ENCODE data around the gene RNF144B.

GRCh38 chr6:18464176-18464575 is 77.0 kb downstream of the RNF144B start:
- TF ChIP-seq ZNF699 (CRISPR knock-in tag; IDR thresholded peaks at IDR 0.05; ENCODE audit: insufficient replicate concordance) = no peak
- no peak for TF ChIP-seq TEAD4 (IDR thresholded peaks at IDR 0.05; ENCODE audit: low read length)
- no peak for TF ChIP-seq TEAD4 (CRISPR knock-in tag; IDR thresholded peaks at IDR 0.05; ENCODE audit: borderline replicate concordance)
- TF ChIP-seq MAFK (IDR thresholded peaks at IDR 0.05; ENCODE audit: low read length) = no peak
- no peak for TF ChIP-seq EGR1 (conservative IDR thresholded peaks at IDR 0.05)
- TF ChIP-seq ZFX (CRISPR knock-in tag; IDR thresholded peaks at IDR 0.05) = no peak
- no peak for TF ChIP-seq THRAP3 (IDR thresholded peaks at IDR 0.05; ENCODE audit: borderline replicate concordance)
- TF ChIP-seq SMARCB1 (IDR thresholded peaks at IDR 0.05; ENCODE audit: insufficient read length, low read depth) = no peak
- no peak for TF ChIP-seq CTCF (IDR thresholded peaks at IDR 0.05 in 2 of 3, conservative IDR thresholded peaks at IDR 0.05 in 1 of 3; ENCODE audit: insufficient read depth in 2 of 3, low read depth in 1 of 3, low read length in 3 of 3)
- TF ChIP-seq POLR2A (conservative IDR thresholded peaks at IDR 0.05) = no peak
- no peak for TF ChIP-seq ZNF668 (CRISPR knock-in tag; IDR thresholded peaks at IDR 0.05)
- TF ChIP-seq E2F5 (CRISPR knock-in tag; IDR thresholded peaks at IDR 0.05) = no peak
- TF ChIP-seq RFX5 (IDR thresholded peaks at IDR 0.05; ENCODE audit: low read depth, low read length) = no peak
- no peak for TF ChIP-seq ZBTB40 (IDR thresholded peaks at IDR 0.05)
- no peak for TF ChIP-seq ZBTB40 (CRISPR knock-in tag; IDR thresholded peaks at IDR 0.05)
- no peak for TF ChIP-seq EZH2 (IDR thresholded peaks at IDR 0.05; ENCODE audit: borderline replicate concordance, low read depth, low read length)

Data from K562 (cell line).